Activated naive CD8-positive, alpha-beta T cell treated with anti-CD3 and anti-CD28 coated beads, Interleukin-2, amount 50 U/mL, for 24 hours (primary cell): Measurements from ENCODE around the gene ORM2.
"Not testable (repeated sequence)": the region's sequence is repeated elsewhere in the genome, so short reads cannot be mapped to it uniquely, and the experiment has no call there.

Experiments
- ATAC-seq: fragments of 150-1000 bp; cut with Tn5 transposase; one replicate; pipeline ENCODE4 v1.10.0; 2021
- DNase-seq: peaks from one replicate; pipeline ENCODE4 v3.0.0; 2021
- H3K27ac Mint-ChIP-seq: one replicate; pipeline ENCODE4 v1.8.0; 2021; ENCODE audit warnings: mild to moderate bottlenecking, mixed read lengths
- H3K27me3 Mint-ChIP-seq: one replicate; pipeline ENCODE4 v1.8.0; 2021; ENCODE audit warnings: mixed read lengths
- H3K36me3 Mint-ChIP-seq: one replicate; pipeline ENCODE4 v1.8.0; 2021; ENCODE audit warnings: low read depth, mixed read lengths
- H3K4me1 Mint-ChIP-seq: one replicate; pipeline ENCODE4 v1.8.0; 2021; ENCODE audit warnings: mixed read lengths
- H3K4me3 Mint-ChIP-seq: one replicate; pipeline ENCODE4 v1.8.0; 2021; ENCODE audit warnings: mild to moderate bottlenecking, moderate library complexity, mixed read lengths
- H3K9me3 Mint-ChIP-seq: one replicate; pipeline ENCODE4 v1.8.0; 2021; ENCODE audit warnings: mixed read lengths

ORM2 gene

DNA sequence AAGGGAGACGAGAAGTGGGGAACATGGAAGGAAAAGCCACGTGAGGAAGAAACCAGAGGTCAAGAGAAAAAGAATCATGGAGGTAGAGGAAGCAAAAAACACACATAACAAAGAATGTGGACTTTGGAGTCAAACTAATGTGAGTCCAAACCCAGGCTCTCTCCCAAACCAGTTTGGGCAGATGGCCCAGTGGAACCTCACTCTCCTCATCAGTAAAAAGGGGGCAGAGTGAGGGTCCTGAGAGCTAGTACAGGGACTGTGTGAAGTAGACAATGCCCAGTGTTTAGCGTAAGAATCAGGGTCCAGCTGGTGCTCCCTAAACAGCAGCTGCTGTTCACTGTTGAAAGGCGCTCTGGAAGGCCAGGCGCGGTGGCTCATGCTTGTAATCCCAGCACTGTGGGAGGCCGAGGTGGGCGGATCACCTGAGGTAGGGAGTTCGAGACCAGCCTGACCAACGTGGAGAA lies 1.3 kb upstream of the ORM2 start:
- H3K9me3 Mint-ChIP-seq, H3K4me1 Mint-ChIP-seq, ATAC-seq, DNase-seq, H3K27ac Mint-ChIP-seq, H3K4me3 Mint-ChIP-seq, H3K27me3 Mint-ChIP-seq, H3K36me3 Mint-ChIP-seq: not testable (repeated sequence)

DNA sequence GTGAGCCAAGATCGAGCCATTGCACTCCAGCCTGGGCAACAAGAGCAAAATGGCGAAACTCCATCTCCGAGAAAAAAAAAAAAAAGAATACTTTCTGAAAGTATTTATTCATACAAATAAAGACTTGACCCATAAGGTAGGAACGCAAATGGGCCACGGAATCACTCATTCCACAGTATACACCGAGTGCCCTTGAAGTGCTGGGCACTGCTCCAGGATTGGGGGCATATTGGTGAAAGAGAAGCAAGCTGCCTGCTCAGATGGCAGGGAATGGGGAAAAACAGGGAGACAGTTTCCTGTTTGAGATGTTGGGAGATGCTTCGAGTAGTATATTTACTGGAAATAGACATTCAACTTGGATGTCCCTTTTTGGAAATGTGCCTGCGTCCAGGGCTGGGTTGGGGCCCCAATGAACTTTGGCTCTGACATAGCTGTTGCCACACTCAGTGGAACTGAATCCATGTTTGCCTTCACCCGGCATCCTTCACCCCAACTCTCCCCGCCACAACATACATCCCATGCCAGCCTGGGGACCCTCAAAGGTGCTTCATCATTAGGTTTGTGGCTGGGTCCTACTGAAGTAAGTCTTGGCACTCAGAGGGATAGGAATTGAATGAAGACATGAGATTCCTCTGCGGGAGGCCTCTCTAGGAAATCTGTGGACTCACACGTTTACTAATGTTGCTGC lies 588 bp upstream of the ORM2 start:
- not testable (repeated sequence) for H3K4me1 Mint-ChIP-seq, ATAC-seq, H3K27ac Mint-ChIP-seq, H3K9me3 Mint-ChIP-seq, H3K36me3 Mint-ChIP-seq, H3K4me3 Mint-ChIP-seq, H3K27me3 Mint-ChIP-seq, DNase-seq

GRCh38 chr9:114330636-114331035 lies 967 bp downstream of the ORM2 start:
- peaks cover 8% of the 10 kb centered on the region for H3K4me1 Mint-ChIP-seq
- peaks cover 4% of the 10 kb centered on the region for H3K9me3 Mint-ChIP-seq
- H3K27ac Mint-ChIP-seq, result no peak overlapping the region
- peaks cover 9% of the 10 kb centered on the region for H3K36me3 Mint-ChIP-seq
- H3K27me3 Mint-ChIP-seq, result no peaks in the 10 kb centered on the region
- DNase-seq (no peak), ATAC-seq (no peak)
- no peak overlapping the region for H3K4me3 Mint-ChIP-seq

- not testable (repeated sequence) for H3K4me3 Mint-ChIP-seq, H3K9me3 Mint-ChIP-seq, H3K27me3 Mint-ChIP-seq, H3K27ac Mint-ChIP-seq, DNase-seq, H3K4me1 Mint-ChIP-seq
- H3K36me3 Mint-ChIP-seq, result peaks cover 18% of the 10 kb centered on the region
- ATAC-seq, result peak; percentile 9
These were observed 1.8 kb downstream of the ORM2 start for GRCh38 chr9:114331229-114332195.

GRCh38 chr9:114332474-114333040 lies 2.9 kb downstream of the ORM2 start:
- peak overlapping the region; percentile 7 for H3K27ac Mint-ChIP-seq
- ATAC-seq, DNase-seq, H3K4me3 Mint-ChIP-seq, H3K27me3 Mint-ChIP-seq, H3K4me1 Mint-ChIP-seq, H3K9me3 Mint-ChIP-seq: not testable (repeated sequence)
- H3K36me3 Mint-ChIP-seq, result peaks cover 26% of the 10 kb centered on the region

DNA sequence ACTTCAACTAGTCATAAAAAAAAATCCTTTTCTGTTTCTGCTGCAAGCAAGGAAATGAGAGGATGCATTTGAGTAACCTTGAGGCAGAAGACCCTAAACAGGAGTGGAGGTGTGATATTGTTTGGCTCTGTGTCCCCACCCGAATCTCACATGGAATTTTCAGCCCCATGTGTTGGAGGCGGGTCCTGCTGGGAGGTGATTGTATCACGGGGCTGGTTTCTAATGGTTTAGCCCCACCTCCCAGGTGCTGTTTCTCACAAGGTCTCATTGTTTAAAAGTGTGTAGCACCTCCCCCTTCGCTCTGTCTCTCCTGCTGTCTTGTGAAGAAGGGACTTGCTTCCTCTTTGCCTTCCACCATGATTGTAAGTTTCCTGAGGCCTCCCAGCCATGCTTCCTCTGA lies 4.0 kb downstream of the ORM2 start:
- H3K9me3 Mint-ChIP-seq, H3K27me3 Mint-ChIP-seq, DNase-seq, H3K4me1 Mint-ChIP-seq, H3K4me3 Mint-ChIP-seq, H3K27ac Mint-ChIP-seq, ATAC-seq: not testable (repeated sequence)
- peaks cover 33% of the 10 kb centered on the region for H3K36me3 Mint-ChIP-seq

GRCh38 chr9:114334490-114334889 lies 4.8 kb downstream of the ORM2 start:
- peaks cover 16% of the 10 kb centered on the region for H3K4me1 Mint-ChIP-seq
- H3K27me3 Mint-ChIP-seq, result no peaks in the 10 kb centered on the region
- peaks cover 4% of the 10 kb centered on the region for H3K9me3 Mint-ChIP-seq
- DNase-seq, result no peak
- no peak overlapping the region for H3K4me3 Mint-ChIP-seq
- ATAC-seq, result no peak
- H3K27ac Mint-ChIP-seq, result no peak overlapping the region
- H3K36me3 Mint-ChIP-seq, result peaks cover 38% of the 10 kb centered on the region

DNA sequence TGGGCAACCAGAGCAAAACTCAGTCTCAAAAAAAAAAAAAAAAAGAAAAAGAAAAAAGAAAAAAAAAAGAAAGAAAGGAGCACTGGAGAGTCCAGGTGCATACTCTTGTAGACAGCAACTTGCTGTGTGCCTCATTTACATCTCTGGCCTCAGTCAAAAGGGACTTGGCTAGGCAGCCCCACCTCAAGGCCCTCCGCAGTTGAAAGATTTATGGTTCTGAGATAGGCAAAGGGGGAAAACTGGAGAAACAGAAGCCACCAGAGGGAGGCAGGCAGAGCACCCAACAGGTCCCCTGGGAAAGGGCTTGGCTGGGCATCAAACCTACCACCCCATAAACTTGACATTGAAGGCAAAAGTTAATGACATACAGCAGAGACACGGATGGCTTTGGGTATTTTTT lies 6.1 kb downstream of the ORM2 start:
- peaks cover 4% of the 10 kb centered on the region for H3K9me3 Mint-ChIP-seq
- H3K27ac Mint-ChIP-seq, result no peak overlapping the region
- H3K4me3 Mint-ChIP-seq, result no peak overlapping the region
- H3K4me1 Mint-ChIP-seq, result peaks cover 22% of the 10 kb centered on the region
- no peaks in the 10 kb centered on the region for H3K27me3 Mint-ChIP-seq
- no peak for DNase-seq
- no peak for ATAC-seq
- H3K36me3 Mint-ChIP-seq, result peaks cover 46% of the 10 kb centered on the region

DNA sequence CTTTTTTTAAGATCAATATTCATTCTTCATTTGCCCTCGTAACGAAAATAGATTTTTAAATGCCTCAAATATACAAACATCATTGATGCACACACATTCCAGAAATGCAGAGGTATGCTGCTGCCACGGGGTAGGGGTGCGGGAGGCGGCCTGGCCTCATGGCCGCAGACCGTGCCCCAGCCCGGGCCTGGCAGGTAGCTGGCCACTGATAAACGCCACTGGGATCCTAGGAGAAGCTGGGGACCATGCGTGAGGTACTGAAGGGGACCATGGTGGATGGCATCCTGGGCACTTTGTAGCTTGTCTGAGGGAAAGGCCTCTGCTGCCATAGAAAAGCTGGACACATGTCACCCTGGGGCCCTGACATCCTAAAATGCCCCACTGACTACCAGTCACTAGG lies 6.5 kb downstream of the ORM2 start:
- Mint-ChIP-seq H3K4me1 (peaks cover 18% of the 10 kb centered on the region), H3K27me3 (no peaks in the 10 kb centered on the region), H3K27ac (no peak overlapping the region), H3K36me3 (peaks cover 50% of the 10 kb centered on the region), H3K9me3 (peaks cover 4% of the 10 kb centered on the region), H3K4me3 (no peak overlapping the region)
- ATAC-seq (no peak), DNase-seq (no peak)

DNA sequence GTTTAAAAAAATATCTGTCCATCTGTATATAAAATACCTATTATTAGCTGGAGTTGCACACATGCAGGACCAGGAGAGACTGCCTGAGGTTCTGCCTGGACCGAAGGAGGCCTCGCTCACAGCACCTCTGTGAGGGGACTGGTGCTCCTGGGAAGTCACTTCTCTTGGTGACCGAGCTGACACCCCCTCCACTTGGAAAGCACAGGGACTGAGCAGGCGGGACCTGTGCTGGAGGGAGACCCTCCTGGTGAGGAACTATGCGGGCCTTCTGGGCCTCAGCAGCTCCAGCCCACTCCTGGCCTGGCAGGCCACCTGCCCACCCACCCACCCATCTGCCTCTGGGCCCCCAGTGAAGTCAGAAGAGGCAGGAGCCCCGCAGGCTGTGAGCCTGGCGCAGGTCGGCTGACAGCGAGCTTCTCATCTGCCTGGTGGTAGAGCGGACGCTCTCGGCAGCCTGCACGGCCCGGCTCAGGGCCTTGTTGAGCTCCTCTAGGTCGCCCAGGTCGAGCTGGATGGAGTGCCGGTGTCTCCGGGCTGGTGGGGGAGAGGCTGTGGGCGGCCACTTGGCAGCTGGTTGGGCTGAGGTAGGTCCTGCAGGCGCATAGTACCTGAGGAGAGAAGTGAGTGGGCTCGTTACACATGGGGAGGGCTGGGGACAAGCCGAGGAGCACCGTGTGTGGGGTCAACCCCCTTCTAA lies 7.2 kb downstream of the ORM2 start:
- peaks cover 57% of the 10 kb centered on the region for H3K36me3 Mint-ChIP-seq
- H3K27ac Mint-ChIP-seq, result no peak overlapping the region
- H3K9me3 Mint-ChIP-seq, result peaks cover 4% of the 10 kb centered on the region
- peaks cover 15% of the 10 kb centered on the region for H3K4me1 Mint-ChIP-seq
- H3K4me3 Mint-ChIP-seq, result no peak overlapping the region
- DNase-seq, result no peak
- H3K27me3 Mint-ChIP-seq, result no peaks in the 10 kb centered on the region
- ATAC-seq, result no peak

DNA sequence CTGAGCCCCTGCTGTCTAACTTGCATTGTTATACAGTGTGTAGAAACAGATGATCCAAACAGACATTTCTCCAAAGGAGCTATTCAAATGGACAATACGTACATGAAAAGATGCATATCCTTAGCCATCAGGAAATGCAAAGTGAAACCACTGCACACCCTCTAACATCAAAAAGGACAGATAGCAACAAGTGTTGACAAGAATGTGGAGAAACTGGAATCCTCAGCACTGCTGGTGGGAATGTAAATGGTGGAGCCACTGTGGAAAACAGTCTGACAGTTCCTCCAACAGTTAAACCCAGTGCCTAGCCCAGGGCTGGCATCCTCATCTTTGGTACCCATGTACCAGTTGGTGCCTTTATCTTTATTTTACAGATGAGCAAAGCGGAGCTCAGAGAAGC lies 8.5 kb downstream of the ORM2 start:
- DNase-seq, result no peak
- Mint-ChIP-seq H3K4me3 (no peak overlapping the region), H3K36me3 (peaks cover 65% of the 10 kb centered on the region), H3K4me1 (peaks cover 15% of the 10 kb centered on the region), H3K27me3 (no peaks in the 10 kb centered on the region), H3K27ac (peak overlapping the region; percentile 40), H3K9me3 (peaks cover 4% of the 10 kb centered on the region)
- ATAC-seq, result no peak

DNA sequence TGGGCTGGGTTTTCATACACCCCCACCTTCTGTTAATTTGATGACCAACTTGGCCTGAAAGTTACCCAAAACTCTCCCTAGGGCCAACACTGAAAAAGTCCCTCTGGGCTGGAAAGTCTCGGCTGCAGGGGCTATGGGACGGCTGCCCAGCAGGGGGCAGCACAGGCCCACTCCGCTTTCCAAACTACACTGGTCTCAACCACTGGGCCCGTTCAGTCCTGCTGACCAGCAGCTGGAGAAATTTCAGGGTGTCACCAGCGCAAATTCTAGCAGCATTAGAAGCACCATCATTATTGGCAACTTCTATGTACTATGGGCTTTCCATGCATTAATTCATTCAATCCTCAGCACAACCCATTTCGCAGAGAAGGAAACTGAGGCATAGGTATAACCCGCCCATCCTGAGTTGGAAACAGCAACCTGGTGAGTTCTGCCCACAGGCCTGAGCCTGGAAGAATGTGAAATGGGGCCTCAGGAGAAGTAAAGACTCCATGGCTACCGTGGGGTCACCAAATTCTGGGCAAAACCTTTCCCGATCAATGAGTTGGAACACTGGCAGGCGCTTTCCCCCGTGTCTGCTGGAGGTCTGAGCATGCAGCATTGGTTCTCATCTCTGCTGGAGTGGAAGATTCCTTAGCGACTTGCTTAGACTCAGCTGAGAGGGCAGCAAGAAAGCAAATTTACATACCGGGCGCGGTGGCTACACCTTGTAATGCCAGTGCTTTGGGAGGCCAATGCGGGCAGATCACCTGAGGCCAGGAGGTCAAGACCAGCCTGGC lies 9.7 kb downstream of the ORM2 start:
- DNase-seq, result peak; percentile 75
- Mint-ChIP-seq H3K27ac (peak overlapping the region; percentile 31), H3K4me3 (no peak overlapping the region)

DNA sequence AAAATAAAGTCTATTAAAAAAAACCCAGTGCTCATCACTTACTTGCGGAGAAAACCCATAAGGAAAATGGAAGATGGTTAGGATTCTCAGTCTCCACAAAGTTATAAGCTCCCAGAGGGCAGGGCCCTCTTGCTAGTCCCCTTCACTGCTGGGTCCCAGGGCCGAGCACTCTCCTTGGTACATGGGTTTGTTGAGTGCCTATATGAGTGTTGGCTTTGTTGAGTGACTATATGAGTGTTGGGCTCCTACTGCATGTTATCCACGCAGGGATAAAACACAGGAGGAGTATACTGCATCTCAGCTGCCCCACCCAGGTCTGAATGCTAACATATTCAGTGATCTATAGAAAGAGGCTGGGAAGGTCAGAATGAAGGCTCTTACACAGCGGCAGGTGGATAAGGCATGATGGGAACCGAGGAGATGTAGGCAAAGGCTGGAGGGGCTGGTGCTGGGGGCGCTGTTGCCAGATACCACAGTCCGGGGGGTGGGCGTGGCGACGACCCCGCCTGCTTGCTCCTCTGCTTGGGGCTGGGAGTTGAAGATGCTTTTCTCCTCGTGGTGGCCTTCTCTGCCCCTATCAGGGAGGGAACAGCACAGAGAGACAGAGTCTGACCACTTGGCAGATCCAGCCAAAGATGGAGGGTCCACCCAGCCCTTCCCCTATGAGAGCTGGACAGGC lies 11.6 kb downstream of the ORM2 start:
- H3K27ac Mint-ChIP-seq, result peak overlapping the region; percentile 66
- no peak for ATAC-seq
- H3K4me1 Mint-ChIP-seq, result peaks cover 19% of the 10 kb centered on the region

More for the DNA sequence above, 9.7 kb downstream of the ORM2 start:
- H3K36me3 Mint-ChIP-seq, result peaks cover 75% of the 10 kb centered on the region
- ATAC-seq, result peak; percentile 63
- peaks cover 15% of the 10 kb centered on the region for H3K4me1 Mint-ChIP-seq
- peaks cover 4% of the 10 kb centered on the region for H3K9me3 Mint-ChIP-seq
- H3K27me3 Mint-ChIP-seq, result no peaks in the 10 kb centered on the region

More for the DNA sequence above, 11.6 kb downstream of the ORM2 start:
- no peak overlapping the region for H3K4me3 Mint-ChIP-seq
- no peaks in the 10 kb centered on the region for H3K27me3 Mint-ChIP-seq
- no peaks in the 10 kb centered on the region for H3K9me3 Mint-ChIP-seq
- peaks cover 74% of the 10 kb centered on the region for H3K36me3 Mint-ChIP-seq
- no peak for DNase-seq
